Left lung (tissue), 10 donors: Measurements from ENCODE around the gene SHTN1. TPM values are rescaled to one million over a fixed set of nuclear protein-coding genes. Genes with fewer than 3 reads are reported as not detected.

ENCODE experiments used
- ATAC-seq: fragments of 200-7000 bp; cut with Tn5 transposase; one replicate; pipeline ENCODE4 v1.9.1; 2020; ENCODE audit warnings: moderate library complexity
- DNase-seq, 4 donors: peaks; one replicate each; pipeline ENCODE4 v3.0.0-alpha.2; 2013 to 2020
- H3K27ac ChIP-seq, 2 donors: fragments of 200-600 bp; sonication (generic) in 1 of 2; one replicate each; pipeline versions ENCODE4 v1.5.0 to v1.8.0; 2020 to 2021
- H3K27me3 ChIP-seq, 2 donors: fragments of 200-600 bp; sonication (generic) in 1 of 2; one replicate each; pipeline versions ENCODE4 v1.5.0 to v1.8.0; 2020 to 2021
- H3K36me3 ChIP-seq, 2 donors: fragments of 200-600 bp; sonication (generic) in 1 of 2; one replicate each; pipeline versions ENCODE4 v1.5.0 to v1.8.0; 2020 to 2021
- H3K4me1 ChIP-seq, 2 donors: fragments of 200-600 bp; one replicate each; pipeline ENCODE4 v1.8.0; 2021
- H3K4me3 ChIP-seq, 2 donors: fragments of 200-600 bp; sonication (generic) in 1 of 2; one replicate each; pipeline versions ENCODE4 v1.5.0 to v1.8.0; 2020 to 2021; ENCODE audit warnings: mild to moderate bottlenecking in 1 of 2
- H3K9me3 ChIP-seq, 2 donors: fragments of 200-600 bp; sonication (generic) in 1 of 2; one replicate each; pipeline versions ENCODE4 v1.5.0 to v1.8.0; 2020 to 2021
- intact Hi-C, 2 donors: fragments of 100-400 bp; cut with DNase I; formaldehyde crosslinking; loops; one replicate each; pipeline versions ENCODE4 v1.11.2 to v1.14.2; 2022
- polyA plus RNA-seq, 6 donors: library from polyadenylated mRNA; unstranded; fragments of 120-200 nt; gene quantifications; one replicate each; pipeline ENCODE4 v1.2.1, GENCODE V29; 2013; ENCODE audit not compliant: insufficient read length in 6 of 6
- total RNA-seq, 2 donors: library from RNA; stranded (reverse); fragmentation: NEBNext Ultra II Directional; extraction: Animal tissue kit (Norgen Biotek cat#: 25700); gene quantifications; one replicate each; pipeline ENCODE4 v1.2.1, GENCODE V29; 2021
- TF ChIP-seq, protein P1 (sequence below), 2 donors: fragments of 200-600 bp; sonication (generic) in 1 of 2; IDR thresholded peaks; one replicate each; pipeline versions ENCODE4 v1.5.0 to v1.8.0; 2021; ENCODE audit warnings: antibody characterized with exemption in 2 of 2
- donor health status: DM: no; HTN: yes; CAD: no.
- donor health status: DM: no; HTN: no; CAD: no.

The SHTN1 gene
- total and polyA plus RNA-seq, 8 donors = 24.5 to 38.9 (median 29.3) TPM

DNA sequence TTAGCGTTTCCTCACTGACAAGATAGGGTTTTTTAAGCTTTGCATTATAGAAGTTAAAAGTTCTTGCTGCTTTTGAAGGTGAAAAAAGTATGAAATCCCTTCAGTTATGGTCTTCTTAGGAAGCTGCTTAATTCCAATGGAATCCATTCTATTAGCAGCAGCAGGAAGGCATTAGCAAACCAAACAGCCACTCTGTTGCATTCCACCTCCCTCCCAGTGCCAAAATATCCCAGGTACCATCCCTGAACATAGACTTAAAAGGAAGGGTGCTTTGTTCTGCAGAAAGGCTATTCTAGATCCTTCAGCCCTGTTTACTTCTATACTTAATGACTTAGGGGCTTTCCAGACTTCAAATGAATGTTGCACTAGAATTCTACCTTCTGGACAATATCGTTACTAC, 131.9 kb downstream of the SHTN1 start:
- H3K4me3 ChIP-seq = no peak overlapping the region
- H3K36me3 ChIP-seq = no peaks in the 10 kb centered on the region
- TF ChIP-seq, protein P1, sequence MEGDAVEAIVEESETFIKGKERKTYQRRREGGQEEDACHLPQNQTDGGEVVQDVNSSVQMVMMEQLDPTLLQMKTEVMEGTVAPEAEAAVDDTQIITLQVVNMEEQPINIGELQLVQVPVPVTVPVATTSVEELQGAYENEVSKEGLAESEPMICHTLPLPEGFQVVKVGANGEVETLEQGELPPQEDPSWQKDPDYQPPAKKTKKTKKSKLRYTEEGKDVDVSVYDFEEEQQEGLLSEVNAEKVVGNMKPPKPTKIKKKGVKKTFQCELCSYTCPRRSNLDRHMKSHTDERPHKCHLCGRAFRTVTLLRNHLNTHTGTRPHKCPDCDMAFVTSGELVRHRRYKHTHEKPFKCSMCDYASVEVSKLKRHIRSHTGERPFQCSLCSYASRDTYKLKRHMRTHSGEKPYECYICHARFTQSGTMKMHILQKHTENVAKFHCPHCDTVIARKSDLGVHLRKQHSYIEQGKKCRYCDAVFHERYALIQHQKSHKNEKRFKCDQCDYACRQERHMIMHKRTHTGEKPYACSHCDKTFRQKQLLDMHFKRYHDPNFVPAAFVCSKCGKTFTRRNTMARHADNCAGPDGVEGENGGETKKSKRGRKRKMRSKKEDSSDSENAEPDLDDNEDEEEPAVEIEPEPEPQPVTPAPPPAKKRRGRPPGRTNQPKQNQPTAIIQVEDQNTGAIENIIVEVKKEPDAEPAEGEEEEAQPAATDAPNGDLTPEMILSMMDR (IDR thresholded peaks at IDR 0.05) = no peak
- intact Hi-C loops = no loop called here
- ATAC-seq (no peak), DNase-seq (no peak)
- H3K9me3 ChIP-seq = no peaks in the 10 kb centered on the region
- H3K27me3 ChIP-seq = peaks cover 0 to 4% of the 10 kb centered on the region in 2 donors
- no peaks in the 10 kb centered on the region for H3K4me1 ChIP-seq
- H3K27ac ChIP-seq = no peak overlapping the region

DNA sequence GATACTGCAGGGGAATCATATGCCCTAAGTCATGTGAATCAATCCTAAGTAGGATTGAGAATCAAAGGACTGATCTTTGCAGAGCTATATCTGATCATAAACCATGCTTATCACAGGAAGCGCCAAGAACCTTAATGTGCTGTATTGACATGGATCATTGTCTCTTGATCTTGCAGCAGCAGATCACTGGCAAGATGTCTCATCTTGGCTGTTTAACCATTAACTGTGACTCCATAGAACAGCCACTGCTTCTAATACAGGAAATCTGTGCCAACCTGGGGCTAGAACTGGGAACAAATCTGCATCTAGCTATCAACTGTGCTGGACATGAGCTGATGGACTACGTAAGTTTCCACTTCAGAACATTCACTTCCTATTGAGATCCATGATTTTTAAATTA, 134.0 kb downstream of the SHTN1 start:
- intact Hi-C loops = no loop called here
- Histone ChIP-seq H3K9me3 (no peaks in the 10 kb centered on the region), H3K4me3 (no peak overlapping the region), H3K36me3 (no peaks in the 10 kb centered on the region), H3K27ac (no peak overlapping the region), H3K4me1 (no peaks in the 10 kb centered on the region), H3K27me3 (peaks cover 0 to 4% of the 10 kb centered on the region in 2 donors)
- TF ChIP-seq, protein P1 (IDR thresholded peaks at IDR 0.05) = no peak
- DNase-seq (no peak), ATAC-seq (no peak)

DNA sequence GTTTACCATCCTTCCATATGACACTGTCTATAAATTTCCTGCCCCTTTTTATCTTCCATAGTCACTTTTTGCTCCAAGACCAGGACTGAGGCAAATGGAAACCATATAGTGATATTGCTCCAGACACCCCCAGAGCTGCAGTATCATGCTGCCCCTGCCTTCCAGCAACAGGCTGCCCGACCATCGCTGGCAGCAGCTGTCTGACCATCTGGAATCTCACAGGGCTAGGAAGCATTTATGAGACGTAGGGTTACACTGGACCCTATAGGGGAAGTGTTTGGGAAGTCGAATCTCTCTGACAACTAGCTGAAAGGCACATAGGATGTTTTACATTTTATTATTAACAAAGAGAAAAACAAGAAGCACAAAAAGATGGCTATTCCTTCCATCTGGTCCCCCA, 136.3 kb downstream of the SHTN1 start:
- no peak for DNase-seq
- Histone ChIP-seq H3K9me3 (no peaks in the 10 kb centered on the region), H3K27ac (no peak overlapping the region), H3K36me3 (no peaks in the 10 kb centered on the region), H3K4me1 (no peaks in the 10 kb centered on the region), H3K27me3 (no peaks in the 10 kb centered on the region), H3K4me3 (no peak overlapping the region)
- ATAC-seq = no peak
- intact Hi-C loops = no loop called here
- TF ChIP-seq, protein P1 (IDR thresholded peaks at IDR 0.05) = no peak

DNA sequence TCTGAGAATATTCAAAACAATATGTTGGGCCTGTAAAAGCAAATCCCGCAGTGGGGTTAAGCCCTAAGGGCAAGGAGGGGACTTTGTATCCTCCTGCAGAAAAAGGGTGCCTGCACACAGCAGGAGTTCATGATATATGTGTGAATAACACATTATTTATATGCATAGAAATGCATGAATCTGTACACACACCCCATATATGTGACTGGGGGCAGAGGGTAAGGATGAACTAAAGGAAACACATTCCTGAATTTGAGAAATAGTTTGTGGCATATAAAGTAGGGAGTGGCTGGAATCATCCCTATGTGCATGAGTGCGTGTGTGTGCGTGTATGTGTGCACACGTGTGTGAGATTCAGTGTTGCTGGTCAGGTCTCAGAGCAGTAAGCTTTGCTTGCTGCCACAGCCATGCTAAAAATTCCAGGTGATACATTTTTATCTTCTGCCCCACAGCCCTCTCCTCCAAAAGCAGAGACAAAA, 136.8 kb downstream of the SHTN1 start:
- no peak for DNase-seq
- TF ChIP-seq, protein P1 (IDR thresholded peaks at IDR 0.05) = no peak
- no peak for ATAC-seq
- Histone ChIP-seq H3K36me3 (no peaks in the 10 kb centered on the region), H3K4me3 (no peak overlapping the region), H3K4me1 (no peaks in the 10 kb centered on the region), H3K9me3 (no peaks in the 10 kb centered on the region), H3K27me3 (no peaks in the 10 kb centered on the region), H3K27ac (no peak overlapping the region)
- intact Hi-C loops = no loop called here

DNA sequence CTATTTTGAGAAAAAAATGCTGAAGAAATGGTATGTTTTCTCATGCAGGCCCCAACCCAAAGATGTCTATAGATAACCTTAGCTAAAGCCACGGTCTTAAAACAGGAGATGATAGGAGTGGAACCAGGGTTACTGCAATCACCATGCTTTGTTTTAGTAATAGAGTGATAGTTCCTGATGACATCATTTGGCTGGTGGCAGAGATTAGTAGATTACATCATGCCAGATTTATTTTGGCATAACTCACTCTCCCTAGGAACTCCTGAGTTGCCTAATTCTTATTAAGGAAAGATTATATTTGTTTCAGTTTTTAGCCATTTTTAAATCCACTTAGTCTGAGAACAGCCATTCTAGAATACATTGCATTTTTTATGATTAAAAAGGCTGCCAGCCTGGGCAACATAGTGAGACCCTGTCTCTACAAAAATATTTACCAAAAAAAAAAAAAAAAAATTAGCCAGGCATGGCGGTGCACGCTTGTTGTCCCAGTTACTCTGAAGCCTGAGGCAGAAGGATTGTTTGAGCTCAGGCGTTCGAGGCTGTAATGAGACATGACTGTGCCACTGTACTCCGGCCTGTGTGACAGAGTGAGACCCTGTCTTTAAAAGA, 137.9 kb downstream of the SHTN1 start:
- H3K9me3 ChIP-seq = no peaks in the 10 kb centered on the region
- TF ChIP-seq, protein P1 (IDR thresholded peaks at IDR 0.05) = no peak
- intact Hi-C loops = no loop called here
- H3K4me3 ChIP-seq = no peak overlapping the region
- no peaks in the 10 kb centered on the region for H3K36me3 ChIP-seq
- no peaks in the 10 kb centered on the region for H3K27me3 ChIP-seq
- H3K4me1 ChIP-seq = no peaks in the 10 kb centered on the region
- no peak overlapping the region for H3K27ac ChIP-seq
- DNase-seq (no peak), ATAC-seq (no peak)
